Thymus (tissue), 11 donors: ENCODE data around the gene PEX5L. TPM values are rescaled to one million over a fixed set of nuclear protein-coding genes. Genes with fewer than 3 reads are reported as not detected.

Source experiments
- DNase-seq, 9 donors: peaks; one replicate each; pipeline ENCODE4 v3.0.0-alpha.2; 2013; ENCODE audit warnings: low spot score in 9 of 9, low read depth in 6 of 9, missing footprints in 1 of 9
- H3K27ac ChIP-seq, 2 donors: one replicate each; pipeline ENCODE4 v1.5.1; 2013; ENCODE audit warnings: control low read depth in 1 of 2, low read depth in 1 of 2, low read length in 1 of 2, mild to moderate bottlenecking in 1 of 2, moderate library complexity in 1 of 2
- H3K27me3 ChIP-seq, 2 donors: one replicate each; pipeline ENCODE4 v1.5.1; 2013; ENCODE audit warnings: low read length in 1 of 2; ENCODE audit not compliant: control insufficient read depth in 2 of 2, insufficient read depth in 1 of 2
- H3K36me3 ChIP-seq, 2 donors: one replicate each; pipeline ENCODE4 v1.5.1; 2013; ENCODE audit warnings: low read length in 1 of 2, mild to moderate bottlenecking in 1 of 2, moderate library complexity in 1 of 2; ENCODE audit not compliant: control insufficient read depth in 2 of 2, insufficient read depth in 2 of 2
- H3K4me1 ChIP-seq, 2 donors: one replicate each; pipeline ENCODE4 v1.5.1; 2013; ENCODE audit warnings: low read length in 2 of 2; ENCODE audit not compliant: control insufficient read depth in 2 of 2, insufficient read depth in 2 of 2
- H3K4me3 ChIP-seq, 2 donors: one replicate each; pipeline ENCODE4 v1.5.1; 2013; ENCODE audit warnings: low read length in 2 of 2, control low read depth in 1 of 2, mild to moderate bottlenecking in 1 of 2
- H3K9me3 ChIP-seq, 2 donors: one replicate each; pipeline ENCODE4 v1.5.1; 2013; ENCODE audit warnings: low read length in 1 of 2, mild to moderate bottlenecking in 1 of 2; ENCODE audit not compliant: control insufficient read depth in 2 of 2, insufficient read depth in 1 of 2
- WGBS: extraction: QIAGEN DNeasy Blood & Tissue Kit; methylation state at CpG from one replicate; pipeline ENCODE4 v1.1.7; 2013; 5-methylcytosine and 5-hydroxymethylcytosine counted together
- polyA plus RNA-seq: library from polyadenylated mRNA; stranded (reverse); fragments of 200-250 nt; gene quantifications from one replicate; pipeline ENCODE4 v1.2.3, GENCODE V29; 2013
- total RNA-seq: library from RNA; stranded (reverse); fragments of 120-200 nt; gene quantifications from one replicate; pipeline ENCODE4 v1.2.4, GENCODE V29; 2013
- donor health status: healthy.

Gene PEX5L
- total and polyA plus RNA-seq, 2 donors: 0.27 to 1.9 TPM

DNA sequence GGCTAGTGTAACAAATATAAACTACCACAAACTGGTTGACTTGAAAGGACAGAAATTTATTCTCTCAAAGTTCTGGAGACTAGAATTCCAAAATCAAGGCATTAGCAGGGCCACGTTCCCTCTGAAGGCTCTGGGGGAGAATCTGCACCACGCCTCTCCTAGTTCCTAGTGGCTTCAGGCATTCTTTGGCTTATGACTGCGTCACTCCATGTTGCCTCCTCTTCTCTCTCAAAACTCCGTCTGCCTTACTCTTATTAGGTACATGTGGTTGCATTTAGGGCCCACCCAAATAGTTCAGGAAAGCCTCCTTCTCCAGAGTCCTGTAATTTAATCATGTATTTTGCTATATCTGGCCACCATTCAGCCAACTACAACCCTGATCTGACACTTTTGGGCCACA lies 174.8 kb downstream of the PEX5L start:
- Histone ChIP-seq H3K4me1 (no peaks in the 10 kb centered on the region), H3K4me3 (no peak overlapping the region), H3K9me3 (no peaks in the 10 kb centered on the region), H3K27ac (no peak overlapping the region), H3K36me3 (no peaks in the 10 kb centered on the region), H3K27me3 (no peaks in the 10 kb centered on the region)
- no peak for DNase-seq
- WGBS: 98% methylated on average over 4 of the region's 4 CpGs

DNA sequence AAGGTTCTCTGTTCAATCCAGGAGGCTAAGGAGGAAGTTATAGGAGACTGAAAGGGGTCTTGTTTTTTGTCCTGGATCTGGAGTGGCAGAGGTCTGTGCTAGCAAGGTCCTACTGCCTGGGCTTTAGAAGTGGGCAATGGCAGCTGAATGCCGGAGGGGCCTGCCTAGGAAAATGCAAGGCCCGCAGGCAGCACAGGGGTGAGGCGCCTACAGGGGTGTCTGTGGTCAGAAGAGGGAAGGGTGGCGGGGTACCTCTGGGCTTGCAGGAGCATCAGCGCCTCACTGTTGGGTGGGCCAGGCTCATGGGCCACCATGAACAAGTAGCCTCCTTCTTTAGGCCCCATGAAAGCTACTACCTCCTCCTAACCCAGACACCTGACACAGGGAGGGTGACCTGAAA lies 175.4 kb downstream of the PEX5L start:
- Histone ChIP-seq H3K4me1 (no peaks in the 10 kb centered on the region), H3K9me3 (no peaks in the 10 kb centered on the region), H3K27me3 (no peaks in the 10 kb centered on the region), H3K4me3 (no peak overlapping the region), H3K27ac (no peak overlapping the region), H3K36me3 (no peaks in the 10 kb centered on the region)
- WGBS: 97% methylated on average over 5 of the region's 5 CpGs
- DNase-seq: no peak

DNA sequence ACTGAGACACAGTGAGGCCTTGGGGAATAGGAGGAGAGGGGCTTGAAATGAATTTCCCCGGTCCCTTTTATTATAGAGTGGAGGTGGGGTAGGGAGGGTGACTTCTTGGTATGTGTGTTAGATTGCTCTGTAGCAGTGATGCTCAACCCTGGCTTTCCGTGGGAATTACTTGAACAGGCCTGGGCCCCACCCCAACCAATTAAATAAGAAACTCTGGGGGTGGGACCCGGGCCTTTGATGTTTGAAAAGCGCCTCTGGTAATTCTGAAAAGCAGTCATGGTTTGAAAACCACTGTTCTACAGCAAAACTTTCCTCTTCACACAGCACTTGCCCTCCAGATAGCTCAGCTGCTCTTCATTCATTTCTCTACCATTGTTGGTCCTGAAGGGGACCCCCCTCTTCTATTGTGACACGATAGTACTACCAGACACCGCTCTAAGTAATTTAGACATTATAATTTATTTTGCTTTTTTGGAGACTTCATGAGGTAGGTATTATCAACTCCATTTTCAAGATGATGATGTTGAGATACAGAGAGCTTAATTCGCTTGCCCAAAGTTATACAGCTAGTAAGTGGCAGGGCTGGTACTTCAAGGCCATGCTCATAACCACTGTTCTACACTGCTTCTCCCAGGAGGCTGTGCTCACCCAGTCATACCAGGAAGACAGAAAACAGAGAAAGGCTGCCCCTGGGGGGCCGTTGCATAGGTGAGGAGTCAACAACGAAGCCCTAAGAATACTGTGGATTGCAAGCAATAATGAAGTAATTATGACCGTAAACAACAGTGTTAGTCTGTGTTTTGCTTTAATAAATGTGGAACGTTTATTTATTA lies 176.2 kb downstream of the PEX5L start:
- H3K27me3 ChIP-seq: no peaks in the 10 kb centered on the region
- H3K27ac ChIP-seq: no peak overlapping the region
- no peak overlapping the region for H3K4me3 ChIP-seq
- DNase-seq: no peak
- 93% methylated on average over 11 of the region's 11 CpGs for WGBS
- H3K9me3 ChIP-seq: no peaks in the 10 kb centered on the region
- no peaks in the 10 kb centered on the region for H3K36me3 ChIP-seq
- H3K4me1 ChIP-seq: no peaks in the 10 kb centered on the region

DNA sequence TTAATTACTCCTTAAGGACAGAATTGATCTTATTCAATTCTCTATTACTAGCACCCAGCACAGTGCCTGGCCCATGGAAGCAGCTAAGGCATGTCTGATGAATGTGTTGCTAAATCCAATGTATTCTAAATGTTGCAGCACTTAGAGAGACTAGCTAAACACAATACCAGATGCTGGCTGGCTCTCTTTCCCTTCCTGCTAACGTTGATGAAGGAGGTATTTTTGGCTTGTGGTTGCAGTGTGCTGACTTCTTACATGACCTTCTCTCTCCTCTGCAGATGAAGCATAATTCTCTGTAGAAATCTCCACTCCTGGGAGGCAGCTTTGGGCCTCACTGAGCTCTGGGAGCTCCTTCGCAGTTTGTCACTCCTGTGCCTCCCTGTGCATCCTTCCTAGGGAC lies 183.6 kb downstream of the PEX5L start:
- Histone ChIP-seq H3K27ac (no peak overlapping the region), H3K36me3 (no peaks in the 10 kb centered on the region), H3K27me3 (no peaks in the 10 kb centered on the region), H3K9me3 (no peaks in the 10 kb centered on the region), H3K4me1 (no peaks in the 10 kb centered on the region), H3K4me3 (no peak overlapping the region)
- DNase-seq: peak in 1 of 9 donors; percentile 4
- 48% methylated on average over 2 of the region's 2 CpGs for WGBS

DNA sequence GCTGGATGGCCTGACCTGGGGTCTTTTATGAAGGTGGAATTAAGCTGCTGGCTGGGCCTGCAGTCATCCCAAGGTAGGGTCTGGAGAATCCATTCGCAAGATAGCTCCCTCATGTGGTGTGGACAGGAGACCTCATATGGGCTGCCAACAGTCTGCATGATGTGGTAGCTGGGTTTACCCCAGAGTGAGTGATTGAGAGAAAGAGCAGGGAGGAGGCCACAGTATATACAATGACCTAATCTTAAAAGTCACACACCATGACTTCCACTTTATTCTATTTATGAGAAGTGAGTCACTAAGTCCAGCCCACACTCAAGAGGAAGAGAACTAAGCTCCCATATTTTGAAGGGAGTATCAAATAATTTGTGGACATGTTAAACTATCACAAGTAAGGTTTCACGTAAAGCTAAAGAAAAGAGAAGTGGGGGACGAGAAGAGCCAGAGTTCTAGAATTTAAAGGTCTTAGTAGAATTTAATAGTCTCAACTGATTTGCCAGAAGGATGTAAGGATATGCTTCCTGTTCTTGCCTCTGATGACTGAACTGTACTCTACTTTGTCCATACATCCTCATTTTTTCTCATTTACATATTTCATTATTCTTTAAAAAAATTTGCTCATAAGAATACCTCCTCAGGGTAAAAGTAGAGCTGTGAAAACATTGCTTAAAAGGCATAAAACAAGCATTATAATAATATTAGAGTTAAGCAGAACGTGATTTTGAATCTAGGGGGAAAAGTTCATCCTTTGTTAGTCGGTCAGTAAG lies 184.4 kb downstream of the PEX5L start:
- Histone ChIP-seq H3K4me1 (no peaks in the 10 kb centered on the region), H3K27ac (no peak overlapping the region), H3K9me3 (no peaks in the 10 kb centered on the region), H3K36me3 (no peaks in the 10 kb centered on the region), H3K4me3 (no peak overlapping the region), H3K27me3 (no peaks in the 10 kb centered on the region)
- 66% methylated on average over 5 of the region's 5 CpGs for WGBS
- no peak for DNase-seq

DNA sequence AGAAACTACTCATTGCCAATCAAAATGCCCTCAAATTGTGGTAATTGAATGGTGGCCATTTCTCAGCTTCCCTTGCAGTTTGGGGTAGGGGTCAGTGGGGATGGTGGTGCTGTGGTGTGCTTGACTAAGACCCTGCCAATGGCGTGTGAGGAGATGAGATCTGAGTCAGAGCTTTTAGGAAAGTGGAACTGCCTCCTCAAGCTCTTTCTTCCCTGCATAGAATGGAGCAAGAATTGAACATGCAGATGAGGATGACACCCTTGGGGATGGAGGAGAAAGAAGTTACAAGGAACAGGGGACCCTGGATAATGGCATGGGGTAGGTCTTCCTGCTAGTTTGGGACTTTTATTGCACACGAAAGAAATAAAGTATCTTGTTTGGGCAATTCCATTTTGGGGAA lies 188.0 kb downstream of the PEX5L start:
- Histone ChIP-seq H3K27me3 (no peaks in the 10 kb centered on the region), H3K4me3 (no peak overlapping the region), H3K9me3 (no peaks in the 10 kb centered on the region), H3K36me3 (no peaks in the 10 kb centered on the region), H3K27ac (no peak overlapping the region), H3K4me1 (no peaks in the 10 kb centered on the region)
- no peak for DNase-seq
- WGBS: 95% methylated on average over 2 of the region's 2 CpGs

DNA sequence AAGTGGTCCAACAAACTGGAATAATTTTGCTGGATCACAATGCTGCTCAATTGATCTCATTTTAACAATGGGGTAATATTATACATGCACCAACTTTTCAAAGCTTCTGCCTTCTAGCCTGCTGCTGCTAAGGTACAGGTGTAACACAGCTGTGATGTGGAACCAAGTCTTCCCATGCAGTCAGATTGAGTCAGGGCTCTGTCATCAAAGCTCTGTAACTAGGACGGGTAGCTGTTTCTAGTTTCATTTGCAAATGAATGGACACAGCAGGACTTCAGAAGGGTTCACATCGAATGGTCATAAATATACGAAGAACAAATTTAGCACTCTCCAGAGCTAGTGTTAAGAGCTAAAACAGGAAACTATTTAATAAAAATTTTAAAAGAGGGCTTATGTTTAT lies 194.7 kb downstream of the PEX5L start:
- H3K36me3 ChIP-seq: no peaks in the 10 kb centered on the region
- DNase-seq: no peak
- H3K27ac ChIP-seq: no peak overlapping the region
- H3K4me3 ChIP-seq: no peak overlapping the region
- H3K27me3 ChIP-seq: no peaks in the 10 kb centered on the region
- 46% methylated on average over 3 of the region's 3 CpGs for WGBS
- H3K4me1 ChIP-seq: no peaks in the 10 kb centered on the region
- no peaks in the 10 kb centered on the region for H3K9me3 ChIP-seq

DNA sequence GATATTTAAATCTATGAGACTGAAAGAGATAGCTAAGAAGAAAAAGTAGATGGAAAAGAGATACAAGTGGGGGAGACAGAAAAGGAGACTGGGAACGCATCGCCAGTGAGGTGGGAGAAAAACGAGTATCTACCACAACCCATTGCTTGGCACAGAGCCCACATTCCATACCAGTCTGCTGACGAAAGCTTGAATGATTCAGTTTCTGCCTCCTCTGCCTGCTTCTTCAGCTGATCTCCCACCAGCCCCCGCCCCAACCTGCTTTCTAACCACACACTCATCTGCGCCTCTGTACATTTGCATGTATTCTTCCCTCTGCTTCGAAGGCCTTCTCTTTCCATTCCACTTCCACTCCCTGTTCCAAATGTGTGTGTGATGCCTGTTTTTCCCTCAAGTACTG lies 195.8 kb downstream of the PEX5L start:
- Histone ChIP-seq H3K36me3 (no peaks in the 10 kb centered on the region), H3K9me3 (no peaks in the 10 kb centered on the region), H3K27ac (no peak overlapping the region), H3K4me3 (no peak overlapping the region), H3K4me1 (no peaks in the 10 kb centered on the region), H3K27me3 (no peaks in the 10 kb centered on the region)
- 91% methylated on average over 7 of the region's 7 CpGs for WGBS
- DNase-seq: no peak

DNA sequence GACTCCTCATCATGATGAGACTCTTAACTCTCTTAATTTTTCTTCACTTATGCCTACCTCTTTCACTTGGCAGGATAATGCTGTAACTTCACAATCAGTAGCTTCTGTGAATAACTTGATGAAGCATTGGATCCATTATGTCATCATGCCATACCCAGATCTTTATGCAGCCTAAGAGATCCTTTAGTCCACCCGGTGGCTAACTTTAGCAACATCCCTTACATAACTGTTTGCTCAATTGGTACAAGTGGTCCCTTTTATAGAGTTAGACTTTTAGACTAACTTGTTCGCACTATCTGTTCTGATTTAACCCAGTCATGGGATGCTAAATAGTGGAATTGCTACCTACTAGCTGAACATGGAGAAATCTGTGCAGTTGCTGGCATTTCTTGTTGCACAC lies 199.4 kb downstream of the PEX5L start:
- no peaks in the 10 kb centered on the region for H3K9me3 ChIP-seq
- 92% methylated on average over 2 of the region's 2 CpGs for WGBS

More for the DNA sequence above, 199.4 kb downstream of the PEX5L start:
- no peak overlapping the region for H3K4me3 ChIP-seq
- DNase-seq: no peak
- no peaks in the 10 kb centered on the region for H3K4me1 ChIP-seq
- no peaks in the 10 kb centered on the region for H3K27me3 ChIP-seq
- H3K27ac ChIP-seq: no peak overlapping the region
- H3K36me3 ChIP-seq: no peaks in the 10 kb centered on the region
